Psoas muscle (tissue), 8 donors: ENCODE data around the gene AFF1. TPM values are rescaled to one million over a fixed set of nuclear protein-coding genes. Genes with fewer than 3 reads are reported as not detected.

Experiments used
- ATAC-seq, 4 donors: fragments of 200-7000 bp; cut with Tn5 transposase; one replicate each; pipeline ENCODE4 v1.9.1; 2020; ENCODE audit warnings: moderate library complexity in 3 of 4, mild to moderate bottlenecking in 2 of 4
- DNase-seq, 2 donors: peaks; one replicate each; pipeline ENCODE4 v3.0.0-alpha.2; 2020
- H3K27ac ChIP-seq: fragments of 200-600 bp; one replicate; pipeline ENCODE4 v1.8.0; 2022
- H3K27me3 ChIP-seq, 3 donors: fragments of 200-600 bp in 1 of 3; one replicate each; pipeline versions ENCODE4 v1.6.1 to v1.8.0; 2013 to 2022; ENCODE audit warnings: low read length in 2 of 3, mild to moderate bottlenecking in 2 of 3, moderate library complexity in 1 of 3; ENCODE audit not compliant: insufficient read depth in 3 of 3
- H3K36me3 ChIP-seq, 2 donors: fragments of 200-600 bp in 1 of 2; one replicate each; pipeline versions ENCODE4 v1.6.1 to v1.8.0; 2013 to 2022; ENCODE audit warnings: low read depth in 1 of 2, mild to moderate bottlenecking in 1 of 2, moderate library complexity in 1 of 2; ENCODE audit not compliant: insufficient read depth in 1 of 2
- H3K4me1 ChIP-seq: fragments of 200-600 bp; one replicate; pipeline ENCODE4 v1.8.0; 2022
- H3K4me3 ChIP-seq: fragments of 200-600 bp; one replicate; pipeline ENCODE4 v1.8.0; 2022; ENCODE audit warnings: mild to moderate bottlenecking
- H3K9me3 ChIP-seq: fragments of 200-600 bp; one replicate; pipeline ENCODE4 v1.8.0; 2022
- CTCF ChIP-seq: fragments of 200-600 bp; IDR thresholded peaks from one replicate; pipeline ENCODE4 v1.8.0; 2022; ENCODE audit warnings: antibody characterized with exemption
- WGBS, 3 donors: extraction: QIAGEN DNeasy Blood & Tissue Kit; methylation state at CpG; one replicate each; pipeline versions ENCODE4 v1.1.6 to v1.1.7; 2013; 5-methylcytosine and 5-hydroxymethylcytosine counted together
- intact Hi-C, 2 donors: fragments of 100-400 bp; cut with DNase I; formaldehyde crosslinking; loops; one replicate each; pipeline versions ENCODE4 v1.11.0 to v1.14.2; 2022
- polyA plus RNA-seq, 3 donors: library from polyadenylated mRNA; stranded (reverse); fragments of 200-250 nt; gene quantifications; one replicate each; pipeline ENCODE4 v1.2.3, GENCODE V29; 2013
- total RNA-seq, 4 donors: library from RNA; stranded (reverse); fragmentation: NEBNext Ultra II Directional in 2 of 4; extraction: Animal tissue kit (Norgen Biotek cat#: 25700) in 2 of 4; gene quantifications; one replicate each; pipeline versions ENCODE4 v1.2.1 to v1.2.4, GENCODE V29; 2021 to 2023
- donor health status: healthy with polysubstance abuse.
- donor health status: DM: no; HTN: no; CAD: no; lungs with moderate emphysema.
- donor health status: Bipolar disorder and iron deficiency.
- donor health status: healthy.
- donor health status: DM: yes; HTN: yes; CAD: no.
- donor health status: DM: no; HTN: no; CAD: no.
- donor health status: DM: no; HTN: no; CAD: no.
- donor health status: DM: yes; HTN: yes; CAD: no.

The AFF1 gene
- total and polyA plus RNA-seq, 7 donors = 62.7 to 171 (median 120) TPM

GRCh38 chr4:86947501-86948120 is 12.8 kb downstream of the AFF1 start:
- ATAC-seq = no peak
- H3K4me1 ChIP-seq = peaks cover 36% of the 10 kb centered on the region
- TF ChIP-seq CTCF = no peak
- no peaks in the 10 kb centered on the region for H3K9me3 ChIP-seq
- H3K4me3 ChIP-seq = no peak overlapping the region
- DNase-seq = no peak
- 14 to 22% (median 19%) methylated on average over 1 of the region's 1 CpG for WGBS, 3 donors
- H3K36me3 ChIP-seq = peaks cover 0 to 24% of the 10 kb centered on the region in 2 donors
- intact Hi-C loops = no loop called here
- no peaks in the 10 kb centered on the region for H3K27me3 ChIP-seq
- H3K27ac ChIP-seq = peak overlapping the region; percentile 34

DNA sequence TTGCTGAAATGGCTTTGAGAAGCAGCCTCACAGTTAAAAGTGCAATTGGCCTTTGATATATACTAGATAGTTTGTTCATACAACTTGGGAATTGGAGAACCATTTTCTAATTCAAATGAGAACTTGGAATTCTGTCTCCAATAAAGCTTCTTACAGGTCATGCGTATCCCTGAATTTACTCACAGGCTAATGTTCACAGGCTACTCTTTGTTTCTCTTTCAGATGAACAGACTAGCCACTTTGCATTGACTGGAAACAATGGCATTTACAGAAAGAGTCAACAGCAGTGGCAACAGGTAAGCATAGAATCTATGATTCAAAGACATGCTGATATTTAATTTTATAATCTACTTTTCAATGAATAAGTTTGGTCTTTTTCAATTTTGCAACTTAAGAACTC is 13.5 kb downstream of the AFF1 start:
- no peaks in the 10 kb centered on the region for H3K9me3 ChIP-seq
- H3K4me1 ChIP-seq = peaks cover 34% of the 10 kb centered on the region
- no peaks in the 10 kb centered on the region for H3K27me3 ChIP-seq
- no peak overlapping the region for H3K27ac ChIP-seq
- H3K4me3 ChIP-seq = no peak overlapping the region
- DNase-seq (no peak), ATAC-seq (no peak)
- WGBS, 3 donors = 79 to 95% (median 88%) methylated on average over 1 of the region's 1 CpG
- H3K36me3 ChIP-seq = peaks cover 0 to 28% of the 10 kb centered on the region in 2 donors
- TF ChIP-seq CTCF = no peak
- intact Hi-C loops = no loop called here

GRCh38 chr4:86950831-86951525 is 16.2 kb downstream of the AFF1 start:
- peak in 2 of 4 donors; percentile 59 to 78 for ATAC-seq
- Histone ChIP-seq H3K4me1 (peaks cover 27% of the 10 kb centered on the region), H3K9me3 (no peaks in the 10 kb centered on the region), H3K27ac (no peak overlapping the region), H3K36me3 (peaks cover 0 to 39% of the 10 kb centered on the region in 2 donors), H3K4me3 (no peak overlapping the region), H3K27me3 (no peaks in the 10 kb centered on the region)
- no peak for DNase-seq
- intact Hi-C loops = no loop called here
- no peak for TF ChIP-seq CTCF
- WGBS, 3 donors = 28 to 43% (median 32%) methylated on average over 10 of the region's 10 CpGs

DNA sequence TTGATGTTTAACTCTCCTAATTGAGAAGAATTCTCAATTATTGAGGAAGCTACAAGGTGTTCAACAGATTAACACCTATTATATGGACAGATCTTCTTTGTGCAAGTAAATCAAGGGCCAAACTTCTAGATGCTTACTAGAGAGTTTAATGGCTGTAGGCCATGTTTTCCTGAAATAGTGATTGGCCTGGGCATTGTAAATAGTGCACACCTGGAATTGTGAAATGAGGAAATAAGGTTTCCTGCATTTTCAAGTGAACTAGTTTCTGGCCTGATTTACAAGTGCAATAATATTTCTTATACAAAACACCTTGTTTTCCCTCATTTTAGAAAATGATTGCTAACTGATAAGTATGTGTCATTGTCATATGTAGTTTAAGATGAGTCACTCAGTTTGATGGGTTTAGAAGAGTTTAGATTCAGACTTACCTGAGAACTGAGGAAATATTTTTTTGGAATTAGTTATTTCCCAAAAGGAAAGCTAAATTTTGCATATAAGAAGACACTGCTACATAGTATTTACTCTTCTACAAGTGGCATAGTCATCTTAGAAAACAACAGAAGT is 21.2 kb downstream of the AFF1 start:
- ATAC-seq = no peak
- no peak overlapping the region for H3K4me3 ChIP-seq
- no peak for TF ChIP-seq CTCF
- H3K36me3 ChIP-seq = peaks cover 0 to 20% of the 10 kb centered on the region in 2 donors
- H3K27ac ChIP-seq = no peak overlapping the region
- H3K27me3 ChIP-seq = no peaks in the 10 kb centered on the region
- intact Hi-C loops = no loop called here
- H3K4me1 ChIP-seq = peaks cover 20% of the 10 kb centered on the region
- no peaks in the 10 kb centered on the region for H3K9me3 ChIP-seq
- DNase-seq = no peak
